Eye (tissue), 1 donor: ENCODE results near the gene BHLHA15.

Experiments used
- DNase-seq: peaks from one replicate; pipeline ENCODE4 v3.0.0-alpha.2; 2015

BHLHA15 gene

GRCh38 chr7:98228801-98229200, 17.6 kb downstream of the BHLHA15 start:
- DNase-seq: no peak

- DNase-seq: peak; percentile 28
Measured at GRCh38 chr7:98229441-98229840, 18.2 kb downstream of the BHLHA15 start.

GRCh38 chr7:98229991-98230745, 18.9 kb downstream of the BHLHA15 start:
- no peak for DNase-seq

- DNase-seq: no peak
Measured at GRCh38 chr7:98230746-98231471, 19.7 kb downstream of the BHLHA15 start.

GRCh38 chr7:98231493-98232262, 20.4 kb downstream of the BHLHA15 start:
- no peak for DNase-seq

GRCh38 chr7:98232263-98232585, 21.0 kb downstream of the BHLHA15 start:
- no peak for DNase-seq

- DNase-seq: no peak
Measured at GRCh38 chr7:98232799-98233198, 21.6 kb downstream of the BHLHA15 start.

GRCh38 chr7:98233219-98234070, 22.2 kb downstream of the BHLHA15 start:
- no peak for DNase-seq

GRCh38 chr7:98234429-98235147, 23.3 kb downstream of the BHLHA15 start:
- DNase-seq: no peak

GRCh38 chr7:98235901-98236300, 24.7 kb downstream of the BHLHA15 start:
- DNase-seq: no peak

- DNase-seq: no peak
Measured at GRCh38 chr7:98236355-98237185, 25.3 kb downstream of the BHLHA15 start.

- DNase-seq: no peak
Measured at GRCh38 chr7:98238076-98238475, 26.8 kb downstream of the BHLHA15 start.

GRCh38 chr7:98238976-98239375, 27.7 kb downstream of the BHLHA15 start:
- no peak for DNase-seq

GRCh38 chr7:98240961-98241673, 29.9 kb downstream of the BHLHA15 start:
- peak; percentile 39 for DNase-seq

GRCh38 chr7:98241674-98242241, 30.5 kb downstream of the BHLHA15 start:
- DNase-seq: no peak

GRCh38 chr7:98242342-98242741, 31.1 kb downstream of the BHLHA15 start:
- no peak for DNase-seq

GRCh38 chr7:98242934-98243333, 31.7 kb downstream of the BHLHA15 start:
- DNase-seq: no peak

GRCh38 chr7:98244871-98245270, 33.6 kb downstream of the BHLHA15 start:
- no peak for DNase-seq

GRCh38 chr7:98248156-98248555, 36.9 kb downstream of the BHLHA15 start:
- no peak for DNase-seq

GRCh38 chr7:98249106-98249505, 37.9 kb downstream of the BHLHA15 start:
- DNase-seq: no peak
